Measurements from ENCODE around the gene ADRA2C.

Gene ADRA2C

GRCh38 chr4:3762264-3762663, 3.9 kb upstream of the ADRA2C start:
- DNase-seq = no peak

GRCh38 chr4:3762753-3763549, 3.2 kb upstream of the ADRA2C start:
- DNase-seq = no peak

- DNase-seq = peak; percentile 76
Measured at GRCh38 chr4:3765271-3766035, 732 bp upstream of the ADRA2C start.

GRCh38 chr4:3766785-3767569, 792 bp downstream of the ADRA2C start:
- no peak for DNase-seq

- no peak for DNase-seq
Measured at GRCh38 chr4:3767570-3768288, 1.5 kb downstream of the ADRA2C start.

GRCh38 chr4:3768842-3769641, 2.9 kb downstream of the ADRA2C start:
- DNase-seq = no peak

- no peak for DNase-seq
Measured at GRCh38 chr4:3769642-3770184, 3.5 kb downstream of the ADRA2C start.

- no peak for DNase-seq
Measured at GRCh38 chr4:3770323-3771163, 4.4 kb downstream of the ADRA2C start.

GRCh38 chr4:3771164-3771809, 5.1 kb downstream of the ADRA2C start:
- no peak for DNase-seq

- no peak for DNase-seq
Measured at GRCh38 chr4:3771939-3772495, 5.8 kb downstream of the ADRA2C start.

- DNase-seq = no peak
Measured at GRCh38 chr4:3772632-3773031, 6.4 kb downstream of the ADRA2C start.

- DNase-seq = no peak
Measured at GRCh38 chr4:3773552-3774001, 7.4 kb downstream of the ADRA2C start.

GRCh38 chr4:3774253-3774883, 8.2 kb downstream of the ADRA2C start:
- no peak for DNase-seq

GRCh38 chr4:3775005-3775404, 8.8 kb downstream of the ADRA2C start:
- no peak for DNase-seq

GRCh38 chr4:3775576-3775975, 9.4 kb downstream of the ADRA2C start:
- DNase-seq = no peak

GRCh38 chr4:3776166-3777032, 10.2 kb downstream of the ADRA2C start:
- no peak for DNase-seq

GRCh38 chr4:3777033-3777390, 10.8 kb downstream of the ADRA2C start:
- no peak for DNase-seq

GRCh38 chr4:3777669-3778068, 11.5 kb downstream of the ADRA2C start:
- DNase-seq = no peak

Measured in NCI-H226 (cell line).